Neutrophil (primary cell): Measurements from ENCODE around the gene TMEM51.

Experiments used
- H3K27ac ChIP-seq: fragments of 200-600 bp; sonication (generic); 2 replicates; pipeline ENCODE4 v1.5.1; 2016; ENCODE audit warnings: mild to moderate bottlenecking, moderate library complexity
- H3K27me3 ChIP-seq: fragments of 200-600 bp; sonication (generic); 2 replicates; pipeline ENCODE4 v1.6.0; 2016; ENCODE audit warnings: mild to moderate bottlenecking
- H3K36me3 ChIP-seq: fragments of 200-600 bp; sonication (generic); 2 replicates; pipeline ENCODE4 v1.5.1; 2017
- H3K4me1 ChIP-seq, 2 experiments: fragments of 200-600 bp in 1 of 2; sonication (generic) in 1 of 2; 1 replicate in 1 of 2; 2 replicates in 1 of 2; pipeline versions ENCODE4 v1.5.1 to v1.6.1; 2013 to 2016; ENCODE audit warnings: low read depth in 1 of 2, low read length in 1 of 2, mild to moderate bottlenecking in 1 of 2, moderate library complexity in 1 of 2; ENCODE audit not compliant: control insufficient read depth in 1 of 2, insufficient read depth in 1 of 2
- H3K4me3 ChIP-seq, 2 experiments: fragments of 200-600 bp in 1 of 2; sonication (generic) in 1 of 2; 1 replicate in 1 of 2; 2 replicates in 1 of 2; pipeline ENCODE4 v1.5.1; 2013 to 2016; ENCODE audit warnings: low read depth in 1 of 2, low read length in 1 of 2, mild to moderate bottlenecking in 1 of 2, moderate library complexity in 1 of 2
- H3K9me3 ChIP-seq: fragments of 200-600 bp; sonication (generic); 2 replicates; pipeline ENCODE4 v1.5.1; 2016
- TF ChIP-seq, protein P1 (sequence below): fragments of 200-600 bp; sonication (generic); IDR thresholded peaks from 2 replicates; pipeline ENCODE4 v1.5.1; 2016; ENCODE audit warnings: antibody characterized with exemption

The TMEM51 gene

DNA sequence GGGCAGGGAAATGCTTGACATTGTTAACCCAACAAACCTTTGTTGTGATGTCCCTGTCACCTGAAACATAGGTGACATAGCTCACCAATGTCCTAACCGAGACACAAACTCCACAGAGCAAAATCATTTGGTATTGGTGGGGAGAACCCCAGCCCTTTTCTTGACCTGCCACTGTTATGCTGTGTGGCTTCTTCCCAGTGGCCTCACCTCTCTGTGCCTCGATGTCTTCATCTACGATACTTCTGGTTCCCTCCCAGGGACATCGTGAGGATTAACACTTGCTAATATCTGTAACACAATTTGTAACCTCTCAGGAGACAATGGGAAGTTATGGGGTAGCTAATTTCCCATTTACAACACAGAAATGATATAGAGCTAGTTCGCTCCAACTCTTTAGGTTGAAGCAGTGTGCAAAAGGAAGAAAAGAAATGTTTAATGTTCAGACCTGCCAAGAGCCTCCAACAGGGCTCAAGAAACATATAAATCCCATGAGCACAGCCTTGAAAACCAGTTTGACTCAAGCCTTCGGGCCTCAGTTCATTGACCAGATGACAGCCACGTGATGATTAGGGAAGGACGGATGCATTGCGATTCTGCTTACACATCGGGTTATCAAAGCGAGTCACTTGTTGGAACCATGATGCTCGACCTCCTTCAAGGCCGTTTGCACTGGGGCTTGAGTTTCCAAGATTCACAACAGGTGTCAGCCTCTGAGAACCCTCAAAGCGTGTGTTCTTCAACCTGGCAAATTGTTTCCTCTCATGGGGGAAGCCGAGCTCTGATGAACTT, 37.8 kb upstream of the TMEM51 start:
- H3K4me3 ChIP-seq, result no peak overlapping the region
- peaks cover 9% of the 10 kb centered on the region for H3K27me3 ChIP-seq
- H3K9me3 ChIP-seq, result no peaks in the 10 kb centered on the region
- no peak overlapping the region for H3K27ac ChIP-seq
- no peaks in the 10 kb centered on the region for H3K36me3 ChIP-seq
- H3K4me1 ChIP-seq, result no peaks in the 10 kb centered on the region
- TF ChIP-seq, protein P1, sequence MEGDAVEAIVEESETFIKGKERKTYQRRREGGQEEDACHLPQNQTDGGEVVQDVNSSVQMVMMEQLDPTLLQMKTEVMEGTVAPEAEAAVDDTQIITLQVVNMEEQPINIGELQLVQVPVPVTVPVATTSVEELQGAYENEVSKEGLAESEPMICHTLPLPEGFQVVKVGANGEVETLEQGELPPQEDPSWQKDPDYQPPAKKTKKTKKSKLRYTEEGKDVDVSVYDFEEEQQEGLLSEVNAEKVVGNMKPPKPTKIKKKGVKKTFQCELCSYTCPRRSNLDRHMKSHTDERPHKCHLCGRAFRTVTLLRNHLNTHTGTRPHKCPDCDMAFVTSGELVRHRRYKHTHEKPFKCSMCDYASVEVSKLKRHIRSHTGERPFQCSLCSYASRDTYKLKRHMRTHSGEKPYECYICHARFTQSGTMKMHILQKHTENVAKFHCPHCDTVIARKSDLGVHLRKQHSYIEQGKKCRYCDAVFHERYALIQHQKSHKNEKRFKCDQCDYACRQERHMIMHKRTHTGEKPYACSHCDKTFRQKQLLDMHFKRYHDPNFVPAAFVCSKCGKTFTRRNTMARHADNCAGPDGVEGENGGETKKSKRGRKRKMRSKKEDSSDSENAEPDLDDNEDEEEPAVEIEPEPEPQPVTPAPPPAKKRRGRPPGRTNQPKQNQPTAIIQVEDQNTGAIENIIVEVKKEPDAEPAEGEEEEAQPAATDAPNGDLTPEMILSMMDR, result no peak

DNA sequence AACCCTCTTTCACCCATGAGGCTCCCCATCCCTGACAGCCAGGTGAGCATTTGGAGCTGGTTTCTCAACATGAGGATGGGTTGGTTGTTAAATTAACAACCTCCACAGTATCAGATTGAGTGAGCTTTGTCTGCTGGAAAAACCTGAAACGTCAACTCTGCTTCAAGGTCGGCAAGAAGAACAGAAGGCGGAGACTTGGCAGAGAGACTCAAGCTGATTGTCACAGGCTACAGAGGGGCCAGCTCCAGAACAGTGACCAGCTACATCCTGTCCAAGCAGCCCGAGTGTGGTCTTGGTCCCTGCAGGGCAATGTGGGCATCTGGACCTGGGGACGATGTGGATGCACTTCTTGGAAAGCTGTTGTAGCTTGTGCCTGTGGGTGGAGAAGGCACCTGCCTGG, 36.6 kb upstream of the TMEM51 start:
- Histone ChIP-seq H3K9me3 (no peaks in the 10 kb centered on the region), H3K27ac (no peak overlapping the region), H3K27me3 (peaks cover 9% of the 10 kb centered on the region), H3K4me1 (no peaks in the 10 kb centered on the region), H3K4me3 (no peak overlapping the region), H3K36me3 (no peaks in the 10 kb centered on the region)
- TF ChIP-seq, protein P1, result no peak

DNA sequence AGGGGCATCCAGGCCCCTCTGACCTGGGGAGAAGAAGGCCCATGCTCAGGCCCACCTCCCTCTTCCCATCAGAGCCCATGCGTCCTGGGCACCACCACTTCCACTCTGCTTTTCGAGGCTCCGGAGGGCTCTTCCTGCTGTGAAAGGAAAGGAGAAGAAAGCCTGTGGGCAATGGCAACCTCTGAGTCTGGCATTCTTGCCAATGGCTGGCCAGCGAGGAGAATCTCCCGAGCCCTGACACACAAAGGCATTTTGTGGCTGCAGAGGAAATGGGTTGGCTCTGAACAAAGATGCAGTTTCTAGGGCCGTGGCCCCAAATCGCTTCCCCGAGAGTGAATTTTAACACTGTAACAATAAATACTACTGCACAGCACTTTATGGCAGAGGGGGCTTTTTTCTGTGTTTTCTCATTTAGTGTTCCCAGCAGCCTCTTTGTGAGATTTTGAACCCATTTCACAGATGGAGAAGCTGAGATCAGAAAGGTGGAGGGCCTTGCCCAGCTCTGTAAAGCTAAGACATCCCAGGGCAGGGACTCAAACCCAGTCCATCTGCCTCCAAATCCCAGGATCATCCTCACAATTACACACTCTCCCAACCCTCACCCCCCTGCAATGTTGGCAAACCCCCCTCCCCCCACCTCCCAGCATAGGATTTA, 35.7 kb upstream of the TMEM51 start:
- Histone ChIP-seq H3K27ac (no peak overlapping the region), H3K9me3 (no peaks in the 10 kb centered on the region), H3K4me3 (no peak overlapping the region), H3K36me3 (no peaks in the 10 kb centered on the region), H3K4me1 (no peaks in the 10 kb centered on the region), H3K27me3 (peaks cover under 1% of the 10 kb centered on the region)
- TF ChIP-seq, protein P1, result no peak

DNA sequence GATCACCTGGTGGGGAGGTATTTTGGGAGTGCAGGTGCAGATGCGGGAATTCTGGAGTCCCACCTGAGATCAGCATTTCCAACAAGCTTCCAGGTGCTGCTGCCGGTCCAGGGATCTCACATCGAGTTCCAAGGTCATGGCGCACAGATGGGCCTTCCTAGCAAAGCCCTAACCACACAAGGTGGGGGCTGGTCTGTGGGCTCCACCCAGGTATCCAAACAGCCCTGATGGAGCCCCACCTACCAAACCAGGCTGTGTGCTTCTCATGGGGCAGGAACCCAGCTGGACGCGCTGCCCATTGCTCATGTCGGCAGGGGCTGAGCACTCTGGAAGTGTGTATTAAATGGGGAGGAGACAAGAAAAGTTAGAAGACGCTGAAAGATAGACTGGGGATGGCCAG, 35.0 kb upstream of the TMEM51 start:
- TF ChIP-seq, protein P1, result no peak
- no peaks in the 10 kb centered on the region for H3K9me3 ChIP-seq
- H3K27me3 ChIP-seq, result no peaks in the 10 kb centered on the region
- no peaks in the 10 kb centered on the region for H3K36me3 ChIP-seq
- H3K4me3 ChIP-seq, result no peak overlapping the region
- H3K4me1 ChIP-seq, result no peaks in the 10 kb centered on the region
- H3K27ac ChIP-seq, result no peak overlapping the region

DNA sequence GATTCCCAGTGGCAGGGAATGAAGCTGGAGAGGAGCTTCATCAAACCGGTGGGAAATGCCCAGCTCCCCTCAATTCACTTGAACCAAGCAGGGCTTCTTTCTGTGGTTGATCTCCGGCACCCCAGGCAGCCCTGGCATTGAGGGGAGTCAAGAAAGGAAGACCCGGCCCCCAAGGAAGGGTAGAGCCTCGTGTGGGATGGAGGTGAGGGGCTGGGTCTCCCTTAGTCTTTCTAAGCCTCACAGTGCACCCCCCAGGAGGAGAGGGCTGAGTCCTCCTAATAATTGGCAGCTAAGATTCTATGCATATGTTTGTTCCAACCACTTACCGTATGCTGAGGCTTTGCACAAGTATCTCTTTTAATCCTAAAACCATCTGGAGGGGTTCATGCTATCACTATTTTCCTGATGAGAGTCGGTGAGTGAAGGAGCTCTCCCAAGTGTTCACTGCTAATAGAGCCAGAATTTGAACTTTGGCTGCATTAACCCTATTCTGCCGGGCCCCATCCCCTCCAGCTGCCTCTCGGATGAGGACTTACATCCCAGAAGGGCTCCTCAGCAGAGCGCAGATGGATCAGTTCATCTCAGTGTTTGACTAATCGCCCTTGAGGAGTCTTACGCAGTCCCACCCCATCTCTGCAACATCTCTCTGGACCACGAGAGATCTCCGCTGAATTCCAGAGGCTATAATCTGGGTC, 33.1 kb upstream of the TMEM51 start:
- TF ChIP-seq, protein P1, result no peak
- H3K4me1 ChIP-seq, result no peaks in the 10 kb centered on the region
- no peak overlapping the region for H3K27ac ChIP-seq

More for the DNA sequence above, 33.1 kb upstream of the TMEM51 start:
- H3K9me3 ChIP-seq, result no peaks in the 10 kb centered on the region
- no peaks in the 10 kb centered on the region for H3K27me3 ChIP-seq
- no peaks in the 10 kb centered on the region for H3K36me3 ChIP-seq
- H3K4me3 ChIP-seq, result no peak overlapping the region
